ENCODE results near the gene RTN4.
"Not testable (repeated sequence)": the region's sequence is repeated elsewhere in the genome, so short reads cannot be mapped to it uniquely, and the experiment has no call there.

Gene RTN4

DNA sequence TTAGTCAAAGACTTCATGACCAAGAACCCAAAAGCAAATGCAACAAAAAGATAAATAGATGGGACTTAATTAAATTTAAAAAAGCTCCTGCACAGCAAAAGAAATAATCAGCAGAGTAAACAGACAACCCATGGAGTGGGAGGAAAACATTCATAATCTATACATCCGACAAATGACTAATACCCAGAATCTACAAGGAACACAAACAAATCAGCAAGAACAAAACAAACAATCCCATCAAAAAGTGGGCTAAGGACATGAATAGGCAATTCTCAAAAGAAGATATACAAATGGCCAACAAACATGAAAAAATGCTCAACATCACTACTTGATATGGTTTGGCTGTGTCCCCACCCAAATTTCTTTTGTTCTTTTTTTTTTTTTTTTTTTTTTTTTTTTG is 25.8 kb upstream of the RTN4 start:
- not testable (repeated sequence) for H3K4me1 ChIP-seq (ENCODE audit: control insufficient read depth, insufficient read depth, low read length); H3K9me3 ChIP-seq (ENCODE audit: control insufficient read depth, low read length); H3K4me3 ChIP-seq (ENCODE audit: insufficient read depth, low read depth, low read length); H3K27me3 ChIP-seq (ENCODE audit: control insufficient read depth, insufficient read depth, low read length, poor library complexity, severe bottlenecking); H3K27ac ChIP-seq (ENCODE audit: insufficient read depth, low read depth, low read length, poor library complexity, severe bottlenecking); H3K36me3 ChIP-seq (ENCODE audit: control insufficient read depth, insufficient read depth, low read length)
- WGBS, 2 experiments = 100% methylated on average over 1 of the region's 1 CpG

DNA sequence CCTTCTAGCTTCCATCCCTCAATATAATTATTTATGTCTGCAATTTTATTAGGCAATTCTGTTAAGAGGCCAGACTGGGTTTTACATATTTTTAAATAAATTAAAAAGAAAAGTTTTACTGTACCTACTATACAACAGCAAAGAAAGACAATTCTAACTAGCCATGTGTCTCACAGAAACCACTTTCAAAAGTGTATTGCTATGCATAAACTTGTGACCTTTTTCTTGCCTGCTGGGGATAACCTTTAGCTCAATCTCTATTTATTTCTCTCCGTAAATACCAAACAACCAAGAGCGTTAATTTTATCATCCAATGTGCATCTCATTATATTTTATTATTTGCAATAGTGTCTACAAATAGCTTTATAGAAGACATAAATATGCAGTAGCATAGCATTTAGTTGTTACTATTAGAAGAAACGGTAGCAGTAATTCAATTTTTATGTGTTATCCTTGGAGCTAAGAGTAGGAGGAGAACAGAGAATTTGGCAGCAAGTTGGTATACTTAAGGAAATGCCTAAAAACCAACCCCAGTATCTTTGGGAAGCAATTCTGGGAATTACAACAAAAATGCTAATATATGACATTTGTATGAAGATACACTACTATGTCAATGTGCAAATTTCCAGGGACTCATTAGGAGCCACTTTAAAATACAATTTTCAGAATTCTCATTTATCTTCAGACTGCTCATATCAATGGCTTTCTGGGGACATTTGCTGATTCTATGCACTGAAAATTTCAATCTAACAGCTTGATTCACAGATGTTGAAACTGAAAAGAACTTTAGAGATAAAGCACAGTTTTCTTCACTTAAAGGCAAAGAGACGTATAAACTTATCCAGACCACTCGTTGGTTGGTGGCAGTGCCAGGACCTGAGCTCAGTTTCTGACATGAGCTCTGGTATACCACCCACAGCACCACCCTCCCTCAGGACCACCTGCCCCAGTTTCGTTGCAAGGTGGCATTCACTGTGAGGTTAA is 23.0 kb upstream of the RTN4 start:
- Histone ChIP-seq H3K27ac (ENCODE audit: insufficient read depth, low read depth, low read length, poor library complexity, severe bottlenecking) (no peak overlapping the region), H3K4me1 (ENCODE audit: control insufficient read depth, insufficient read depth, low read length) (no peaks in the 10 kb centered on the region), H3K36me3 (ENCODE audit: control insufficient read depth, insufficient read depth, low read length) (no peaks in the 10 kb centered on the region), H3K4me3 (ENCODE audit: insufficient read depth, low read depth, low read length) (no peak overlapping the region), H3K27me3 (ENCODE audit: control insufficient read depth, insufficient read depth, low read length, poor library complexity, severe bottlenecking) (no peaks in the 10 kb centered on the region), H3K9me3 (ENCODE audit: control insufficient read depth, low read length) (no peaks in the 10 kb centered on the region)
- 85 to 93% methylated on average over 6 of the region's 6 CpGs for WGBS, 2 experiments

DNA sequence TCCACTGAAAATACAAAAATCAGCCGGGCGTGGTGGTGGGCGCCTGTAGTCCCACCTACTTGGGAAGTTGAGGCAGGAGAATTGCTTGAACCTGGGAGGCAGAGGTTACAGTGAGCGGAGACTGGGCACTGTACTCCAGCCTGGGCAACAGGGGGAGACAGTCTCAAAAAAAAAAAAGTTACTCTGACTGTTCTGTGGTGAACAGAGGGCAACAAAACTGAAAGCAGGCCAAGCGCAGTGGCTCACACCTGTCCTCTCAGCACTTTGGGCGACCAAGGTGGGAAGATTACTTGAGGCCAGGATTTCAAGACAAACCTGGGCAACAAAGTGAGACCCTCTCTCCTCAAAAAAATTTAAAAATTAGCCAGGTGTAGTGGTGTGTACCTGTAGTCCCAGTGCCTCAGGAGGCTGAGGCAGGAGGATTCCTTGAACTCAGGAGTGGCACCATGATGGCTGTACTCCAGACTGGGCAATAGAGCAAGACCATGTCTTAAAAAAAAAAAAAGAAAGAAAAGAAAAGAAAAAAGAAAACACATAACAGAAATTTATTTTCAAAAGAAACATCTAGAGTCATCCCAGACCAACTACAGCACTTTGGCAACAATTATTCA is 13.6 kb upstream of the RTN4 start:
- Histone ChIP-seq H3K27ac (ENCODE audit: insufficient read depth, low read depth, low read length, poor library complexity, severe bottlenecking) (no peak overlapping the region), H3K4me3 (ENCODE audit: insufficient read depth, low read depth, low read length) (no peak overlapping the region), H3K36me3 (ENCODE audit: control insufficient read depth, insufficient read depth, low read length) (no peaks in the 10 kb centered on the region), H3K27me3 (ENCODE audit: control insufficient read depth, insufficient read depth, low read length, poor library complexity, severe bottlenecking) (no peaks in the 10 kb centered on the region), H3K9me3 (ENCODE audit: control insufficient read depth, low read length) (no peaks in the 10 kb centered on the region), H3K4me1 (ENCODE audit: control insufficient read depth, insufficient read depth, low read length) (no peaks in the 10 kb centered on the region)
- WGBS, 2 experiments = 89 to 94% methylated on average over 6 of the region's 6 CpGs

DNA sequence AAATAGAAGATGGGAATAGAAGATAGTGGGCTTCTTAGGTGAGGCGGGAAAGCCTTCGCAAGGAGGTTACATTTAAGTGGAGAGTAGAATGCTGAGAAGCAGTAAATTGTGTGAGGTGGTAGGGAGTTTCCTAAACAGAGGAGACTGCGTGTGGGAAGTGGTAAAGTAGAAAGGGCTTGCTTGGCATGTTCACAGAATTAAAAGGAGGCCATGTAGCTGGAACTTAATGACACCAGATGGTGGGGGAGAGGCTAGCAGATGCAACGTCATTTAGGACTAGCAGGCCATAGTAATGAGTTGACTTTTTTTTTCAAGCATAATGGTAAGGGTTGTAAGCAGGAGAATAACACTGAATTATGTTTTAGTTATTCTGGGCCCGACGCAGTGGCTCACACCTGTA is 13.0 kb upstream of the RTN4 start:
- Histone ChIP-seq H3K4me1 (ENCODE audit: control insufficient read depth, insufficient read depth, low read length) (no peaks in the 10 kb centered on the region), H3K36me3 (ENCODE audit: control insufficient read depth, insufficient read depth, low read length) (no peaks in the 10 kb centered on the region), H3K27me3 (ENCODE audit: control insufficient read depth, insufficient read depth, low read length, poor library complexity, severe bottlenecking) (no peaks in the 10 kb centered on the region), H3K4me3 (ENCODE audit: insufficient read depth, low read depth, low read length) (no peak overlapping the region), H3K9me3 (ENCODE audit: control insufficient read depth, low read length) (no peaks in the 10 kb centered on the region), H3K27ac (ENCODE audit: insufficient read depth, low read depth, low read length, poor library complexity, severe bottlenecking) (no peak overlapping the region)
- 92 to 93% methylated on average over 6 of the region's 6 CpGs for WGBS, 2 experiments

DNA sequence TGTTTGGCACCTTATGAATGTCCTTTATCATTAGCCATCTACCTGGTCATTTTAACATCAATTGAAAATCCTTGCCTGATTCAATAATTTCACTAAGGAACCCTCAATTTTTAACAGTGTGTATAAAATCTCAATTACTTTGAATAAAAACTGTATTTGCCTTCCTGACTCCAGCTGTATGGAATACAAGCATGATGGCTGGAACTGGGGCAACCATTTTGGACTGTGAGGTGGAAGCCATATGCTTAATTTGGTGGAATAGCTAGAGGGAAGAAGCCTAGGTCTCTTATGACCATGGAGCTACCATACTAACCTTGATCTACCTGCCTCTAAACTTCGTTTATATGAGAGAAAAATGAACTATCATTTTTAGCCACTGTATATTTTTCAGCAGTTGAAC is 12.5 kb upstream of the RTN4 start:
- H3K27me3 ChIP-seq (ENCODE audit: control insufficient read depth, insufficient read depth, low read length, poor library complexity, severe bottlenecking) = no peaks in the 10 kb centered on the region
- H3K9me3 ChIP-seq (ENCODE audit: control insufficient read depth, low read length) = no peaks in the 10 kb centered on the region
- no peak overlapping the region for H3K4me3 ChIP-seq (ENCODE audit: insufficient read depth, low read depth, low read length)
- H3K27ac ChIP-seq (ENCODE audit: insufficient read depth, low read depth, low read length, poor library complexity, severe bottlenecking) = no peak overlapping the region
- H3K4me1 ChIP-seq (ENCODE audit: control insufficient read depth, insufficient read depth, low read length) = no peaks in the 10 kb centered on the region
- 100% methylated on average over 1 of the region's 1 CpG for WGBS, 2 experiments
- no peaks in the 10 kb centered on the region for H3K36me3 ChIP-seq (ENCODE audit: control insufficient read depth, insufficient read depth, low read length)

DNA sequence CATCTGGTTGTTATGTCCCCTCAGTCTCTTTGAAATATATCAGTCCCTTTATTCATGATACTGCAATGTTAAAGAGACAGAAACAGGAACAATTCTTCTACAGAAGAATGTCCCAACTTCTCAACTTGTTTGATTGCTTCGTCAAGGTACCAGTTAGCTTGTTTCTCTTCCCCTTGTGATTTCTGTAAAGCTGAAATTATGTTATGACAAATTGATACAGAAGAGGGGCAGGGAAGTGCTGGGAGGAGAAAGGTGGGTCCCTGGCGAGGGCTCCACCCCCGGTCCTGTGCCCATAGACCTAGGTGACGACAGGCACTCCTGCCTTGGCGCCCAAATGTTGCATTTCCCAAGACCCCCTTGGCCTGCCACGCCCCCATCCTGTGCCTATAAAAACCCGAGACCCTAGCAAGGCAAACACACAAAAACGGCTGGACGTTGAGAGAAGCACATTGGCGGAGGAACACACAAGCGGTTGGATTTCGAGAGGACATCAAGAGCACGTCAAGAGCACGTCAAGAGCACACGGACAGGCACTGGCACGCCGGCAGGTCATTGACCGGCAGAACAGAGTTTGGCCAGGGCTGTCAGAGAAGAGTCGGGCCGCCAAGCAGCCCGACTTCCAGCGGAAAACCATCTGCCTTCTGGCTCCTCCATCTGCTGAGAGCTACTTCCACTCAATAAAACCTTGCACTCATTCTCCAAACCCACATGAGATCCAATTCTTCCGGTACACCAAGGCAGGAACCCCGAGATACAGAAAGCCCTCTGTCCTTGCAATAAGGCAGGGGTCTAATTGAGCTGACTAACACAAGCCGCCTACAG is 11.5 kb upstream of the RTN4 start:
- Histone ChIP-seq H3K36me3 (ENCODE audit: control insufficient read depth, insufficient read depth, low read length) (no peaks in the 10 kb centered on the region), H3K9me3 (ENCODE audit: control insufficient read depth, low read length) (no peaks in the 10 kb centered on the region), H3K27me3 (ENCODE audit: control insufficient read depth, insufficient read depth, low read length, poor library complexity, severe bottlenecking) (no peaks in the 10 kb centered on the region), H3K4me3 (ENCODE audit: insufficient read depth, low read depth, low read length) (no peak overlapping the region), H3K4me1 (ENCODE audit: control insufficient read depth, insufficient read depth, low read length) (no peaks in the 10 kb centered on the region), H3K27ac (ENCODE audit: insufficient read depth, low read depth, low read length, poor library complexity, severe bottlenecking) (no peak overlapping the region)
- WGBS, 2 experiments = 93 to 94% methylated on average over 25 of the region's 25 CpGs

DNA sequence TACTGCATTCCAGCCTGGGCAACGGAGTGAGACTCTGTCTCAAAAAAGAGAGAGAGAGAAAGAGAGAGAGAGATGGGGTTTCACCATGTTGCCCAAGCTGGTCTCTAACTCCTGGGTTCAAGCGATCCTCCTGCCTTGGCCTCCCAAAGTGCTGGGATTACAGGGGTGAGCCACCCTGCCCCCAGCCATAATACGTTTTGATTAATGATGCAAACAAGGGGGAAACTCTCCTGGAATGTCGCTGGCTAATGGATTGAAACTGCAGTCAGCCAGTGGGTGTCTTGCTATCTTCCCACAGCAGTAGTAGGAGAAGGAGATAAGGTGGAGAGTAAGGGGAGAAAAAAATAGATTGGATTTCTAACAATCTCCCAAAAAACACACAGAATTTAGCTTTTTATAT is 9.5 kb upstream of the RTN4 start:
- Histone ChIP-seq H3K9me3 (ENCODE audit: control insufficient read depth, low read length) (no peaks in the 10 kb centered on the region), H3K4me3 (ENCODE audit: insufficient read depth, low read depth, low read length) (no peak overlapping the region), H3K4me1 (ENCODE audit: control insufficient read depth, insufficient read depth, low read length) (no peaks in the 10 kb centered on the region), H3K27ac (ENCODE audit: insufficient read depth, low read depth, low read length, poor library complexity, severe bottlenecking) (no peak overlapping the region), H3K27me3 (ENCODE audit: control insufficient read depth, insufficient read depth, low read length, poor library complexity, severe bottlenecking) (no peaks in the 10 kb centered on the region), H3K36me3 (ENCODE audit: control insufficient read depth, insufficient read depth, low read length) (no peaks in the 10 kb centered on the region)
- WGBS, 2 experiments = 84 to 86% methylated on average over 4 of the region's 4 CpGs

DNA sequence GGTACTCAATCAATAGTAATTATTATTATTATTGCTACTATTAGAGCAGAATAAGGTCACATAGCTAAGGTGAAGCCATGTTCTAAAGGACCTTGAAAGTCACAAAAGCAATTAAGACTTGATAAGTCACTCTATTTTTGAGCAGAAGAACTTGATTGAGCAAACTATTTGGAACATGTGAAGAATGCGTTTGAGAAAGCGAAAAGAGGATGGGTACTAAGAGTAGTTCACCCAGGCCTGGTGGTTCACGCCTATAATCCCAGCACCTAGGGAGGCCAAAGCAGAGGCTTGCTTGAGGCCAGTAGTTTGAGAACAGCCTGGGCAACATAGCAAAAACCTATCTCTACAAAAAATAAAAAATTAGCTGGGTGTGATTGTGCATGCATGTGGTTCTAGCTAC is 7.2 kb upstream of the RTN4 start:
- Histone ChIP-seq H3K4me3 (ENCODE audit: insufficient read depth, low read depth, low read length) (no peak overlapping the region), H3K9me3 (ENCODE audit: control insufficient read depth, low read length) (no peaks in the 10 kb centered on the region), H3K4me1 (ENCODE audit: control insufficient read depth, insufficient read depth, low read length) (no peaks in the 10 kb centered on the region), H3K27ac (ENCODE audit: insufficient read depth, low read depth, low read length, poor library complexity, severe bottlenecking) (no peak overlapping the region), H3K27me3 (ENCODE audit: control insufficient read depth, insufficient read depth, low read length, poor library complexity, severe bottlenecking) (no peaks in the 10 kb centered on the region), H3K36me3 (ENCODE audit: control insufficient read depth, insufficient read depth, low read length) (no peaks in the 10 kb centered on the region)
- WGBS, 2 experiments = 90 to 91% methylated on average over 3 of the region's 3 CpGs

DNA sequence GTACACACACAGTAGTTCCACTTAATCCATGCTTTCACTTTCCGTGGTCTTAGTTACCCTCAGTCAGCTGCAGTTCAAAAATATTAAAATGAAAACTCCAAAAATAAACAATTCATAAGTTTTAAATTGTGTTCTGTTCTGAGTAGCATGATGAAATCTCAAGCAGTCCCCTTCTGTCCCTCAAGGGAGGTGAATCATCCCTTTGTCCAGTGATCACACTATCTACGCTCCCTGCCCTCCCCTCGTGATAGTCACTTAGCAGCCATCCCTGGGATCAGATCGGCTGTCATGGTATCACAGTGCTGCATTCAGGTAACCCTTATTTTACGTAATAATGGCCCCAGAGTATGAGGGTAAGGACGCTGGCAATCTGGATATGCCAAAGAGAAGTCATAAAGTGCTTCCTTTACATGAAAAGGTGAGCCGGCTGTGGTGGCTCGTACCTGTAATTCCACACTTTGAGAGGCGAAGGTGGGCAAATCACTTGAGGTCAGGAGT is 5.8 kb upstream of the RTN4 start:
- 83 to 87% methylated on average over 8 to 9 of the region's 9 CpGs for WGBS, 2 experiments
- H3K4me1 ChIP-seq (ENCODE audit: control insufficient read depth, insufficient read depth, low read length) = no peaks in the 10 kb centered on the region
- H3K9me3 ChIP-seq (ENCODE audit: control insufficient read depth, low read length) = no peaks in the 10 kb centered on the region
- H3K27me3 ChIP-seq (ENCODE audit: control insufficient read depth, insufficient read depth, low read length, poor library complexity, severe bottlenecking) = no peaks in the 10 kb centered on the region
- H3K36me3 ChIP-seq (ENCODE audit: control insufficient read depth, insufficient read depth, low read length) = no peaks in the 10 kb centered on the region
- H3K4me3 ChIP-seq (ENCODE audit: insufficient read depth, low read depth, low read length) = no peak overlapping the region
- H3K27ac ChIP-seq (ENCODE audit: insufficient read depth, low read depth, low read length, poor library complexity, severe bottlenecking) = no peak overlapping the region

Data from ectodermal cell (in vitro differentiated cells).